K562 (cell line): Measurements from ENCODE around the gene HEXD. TPM values are rescaled to one million over a fixed set of nuclear protein-coding genes. Genes with fewer than 3 reads are reported as not detected.
A peak's percentile ranks its signal among the peaks of the same experiment; 100 is the strongest.

Experiments
- CC2D1A ChIP-seq: fragments of 450-650 bp; IDR thresholded peaks from 2 replicates; pipeline ENCODE4 v1.6.1; 2017; ENCODE audit warnings: mild to moderate bottlenecking
- CTCFL ChIP-seq: IDR thresholded peaks from 2 replicates; pipeline ENCODE4 v1.6.1; 2011; ENCODE audit warnings: borderline replicate concordance, low read depth, mild to moderate bottlenecking, moderate library complexity, low read length; ENCODE audit not compliant: insufficient read depth, poor library complexity, severe bottlenecking
- HDAC1 ChIP-seq, 2 experiments: fragments of 450-650 bp; IDR thresholded peaks; 2 replicates each; pipeline ENCODE4 v1.6.1; 2016 to 2017; ENCODE audit warnings: inconsistent platforms in 1 of 2, mild to moderate bottlenecking in 1 of 2, moderate library complexity in 1 of 2
- HMGXB4 ChIP-seq: sonication (generic); formaldehyde crosslinking; IDR thresholded peaks from 2 replicates; pipeline ENCODE4 v1.8.1; 2023; ENCODE audit warnings: mild to moderate bottlenecking, missing genetic modification reagents
- HNRNPK ChIP-seq: fragments of 200-400 bp; formaldehyde crosslinking; IDR thresholded peaks from one replicate; pipeline ENCODE4 v1.6.1; 2018; ENCODE audit warnings: mild to moderate bottlenecking, low read depth, low read length; ENCODE audit not compliant: poor library complexity, severe bottlenecking
- L3MBTL2 ChIP-seq: fragments of 450-650 bp; IDR thresholded peaks from 2 replicates; pipeline ENCODE4 v1.6.1; 2016; ENCODE audit warnings: mild to moderate bottlenecking, moderate library complexity
- MAFG ChIP-seq: fragments of 450-650 bp; conservative IDR thresholded peaks from 2 replicates; pipeline ENCODE4 v1.6.1; 2016; ENCODE audit warnings: missing genetic modification characterization, missing compliant biosample characterization
- NCOA1 ChIP-seq: fragments of 450-650 bp; IDR thresholded peaks from 2 replicates; pipeline ENCODE4 v1.6.1; 2016; ENCODE audit warnings: low read depth
- RNF2 ChIP-seq: sonication (generic); IDR thresholded peaks from 2 replicates; pipeline ENCODE4 v1.6.1; 2016
- SAP30 ChIP-seq: fragments of 200-600 bp; sonication (generic); IDR thresholded peaks from 2 replicates; pipeline ENCODE4 v1.6.1; 2012; ENCODE audit warnings: borderline replicate concordance, low read depth, mild to moderate bottlenecking, moderate library complexity, low read length, control low read depth, inconsistent platforms; ENCODE audit not compliant: insufficient read depth, poor library complexity, severe bottlenecking
- SRSF7 ChIP-seq: fragments of 200-400 bp; formaldehyde crosslinking; optimal IDR thresholded peaks from 2 replicates; pipeline ENCODE3; 2017; ENCODE audit warnings: mild to moderate bottlenecking, low read depth, low read length
- UBTF ChIP-seq, 2 experiments: IDR thresholded peaks; 2 replicates each; pipeline ENCODE4 v1.6.1; 2012; ENCODE audit warnings: improper control_type of control experiment in 2 of 2, low read depth in 2 of 2, low read length in 2 of 2, borderline replicate concordance in 1 of 2
- ZFX ChIP-seq: sonication (generic); formaldehyde crosslinking; IDR thresholded peaks from 2 replicates; pipeline ENCODE4 v1.8.0; 2022; ENCODE audit warnings: mild to moderate bottlenecking, missing genetic modification reagents, moderate library complexity
- ZNF12 ChIP-seq: sonication (generic); formaldehyde crosslinking; IDR thresholded peaks from 2 replicates; pipeline ENCODE4 v1.4.0; 2020; ENCODE audit warnings: mild to moderate bottlenecking, missing genetic modification reagents
- ZNF124 ChIP-seq: sonication (generic); formaldehyde crosslinking; IDR thresholded peaks from 2 replicates; pipeline ENCODE4 v1.8.1; 2022; ENCODE audit warnings: missing genetic modification reagents
- ZNF253 ChIP-seq: fragments of 250-450 bp; sonication (Bioruptor Pico); conservative IDR thresholded peaks from 2 replicates; pipeline ENCODE4 v1.6.1; 2021; ENCODE audit warnings: mild to moderate bottlenecking
- ZNF57 ChIP-seq: fragments of 450-650 bp; formaldehyde crosslinking; IDR thresholded peaks from 2 replicates; pipeline ENCODE4 v1.4.0; 2020; ENCODE audit warnings: mild to moderate bottlenecking, moderate library complexity
- ZNF780A ChIP-seq: fragments of 250-450 bp; sonication (Bioruptor Pico); IDR thresholded peaks from 2 replicates; pipeline ENCODE4 v1.5.0; 2021; ENCODE audit warnings: mild to moderate bottlenecking
- polyA plus RNA-seq, 8 experiments: library from polyadenylated mRNA; depleted of rRNA in 4 of 8; stranded (reverse) in 5 of 8; unstranded in 3 of 8; fragments of >200 nt; fragmentation: Nextera tagmentation in 2 of 8; fragmentation: Illumina TruSeq in 1 of 8; extraction: Ambion mirVana in 2 of 8; extraction: Trizol in 1 of 8; gene quantifications; 2 replicates each; pipeline versions ENCODE4 v1.2.1 to v1.2.3, GENCODE V29; 2011 to 2014; ENCODE audit warnings: inconsistent platforms in 1 of 8, missing spikeins in 1 of 8
- total RNA-seq, 7 experiments: library from RNA; depleted of rRNA in 6 of 7; stranded (reverse); fragments of >200 nt in 6 of 7; fragmentation: Illumina TruSeq in 2 of 7; extraction: Trizol in 2 of 7; gene quantifications; 2 replicates each; pipeline versions ENCODE4 v1.2.1 to v1.2.3, GENCODE V29; 2011 to 2021; ENCODE audit warnings: low replicate concordance in 1 of 7

Gene HEXD
- total and polyA plus RNA-seq, 9 of the 15 experiments (the other 6 are each of a cell fraction or from before 2014, with no cell fraction given) = 1.0 to 25.3 (median 10.0) TPM

GRCh38 chr17:82414548-82415281 is 3.4 kb upstream of the HEXD start (continued):
- TF ChIP-seq CTCFL (peak; percentile 29), ZFX (peak; percentile 54; the same call in 1 of the 2 replicates), MAFG (no peak), HMGXB4 (CRISPR knock-in tag) (peak; percentile 88; the same call in 1 of the 2 replicates), NCOA1 (peak; percentile 89), UBTF (IDR thresholded peaks at IDR 0.05; ENCODE audit: borderline replicate concordance in 1 of 2, low read depth in 2 of 2, low read length in 2 of 2) (peak in 1 of 2 experiments; percentile 79; a peak in 2 of 4 replicates), ZNF124 (CRISPR knock-in tag) (peak; percentile 67; the same call in 1 of the 2 replicates), L3MBTL2 (peak; percentile 76), CC2D1A (peak; percentile 78), RNF2 (no peak), ZNF57 (CRISPR knock-in tag) (no peak), ZNF253 (CRISPR knock-in tag) (no peak), ZNF12 (0 out of 2 replicates have a peak, but pooled peaks have one; percentile 58), HDAC1 (IDR thresholded peaks at IDR 0.05) (peak in 1 of 2 experiments; percentile 93; a peak in 2 of 4 replicates), SAP30 (peak; percentile 74), SRSF7 (no peak), HNRNPK (no peak), ZNF780A (CRISPR knock-in tag) (no peak)
